Measurements from ENCODE around the gene SERPINA5.

DNA sequence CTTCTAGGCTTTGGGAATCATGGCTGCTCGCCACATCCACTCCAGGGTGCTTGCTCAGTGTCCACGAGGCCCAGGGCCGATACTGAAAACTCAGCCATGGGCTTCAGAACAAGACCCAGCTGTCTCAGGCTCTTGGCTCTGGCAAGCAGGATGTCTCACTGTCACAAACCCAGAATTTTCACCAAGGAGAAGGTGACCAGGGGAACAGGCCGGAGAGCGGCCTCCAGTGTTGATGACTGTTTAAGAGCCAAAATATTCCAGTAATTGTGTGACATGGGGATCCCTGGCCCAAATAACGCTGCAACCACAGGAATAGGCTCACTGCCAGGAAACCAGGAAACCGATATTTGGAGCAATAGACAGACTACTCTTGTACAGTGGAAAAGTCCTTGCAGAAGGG, 9.8 kb upstream of the SERPINA5 start:
- TF ChIP-seq, protein P1, sequence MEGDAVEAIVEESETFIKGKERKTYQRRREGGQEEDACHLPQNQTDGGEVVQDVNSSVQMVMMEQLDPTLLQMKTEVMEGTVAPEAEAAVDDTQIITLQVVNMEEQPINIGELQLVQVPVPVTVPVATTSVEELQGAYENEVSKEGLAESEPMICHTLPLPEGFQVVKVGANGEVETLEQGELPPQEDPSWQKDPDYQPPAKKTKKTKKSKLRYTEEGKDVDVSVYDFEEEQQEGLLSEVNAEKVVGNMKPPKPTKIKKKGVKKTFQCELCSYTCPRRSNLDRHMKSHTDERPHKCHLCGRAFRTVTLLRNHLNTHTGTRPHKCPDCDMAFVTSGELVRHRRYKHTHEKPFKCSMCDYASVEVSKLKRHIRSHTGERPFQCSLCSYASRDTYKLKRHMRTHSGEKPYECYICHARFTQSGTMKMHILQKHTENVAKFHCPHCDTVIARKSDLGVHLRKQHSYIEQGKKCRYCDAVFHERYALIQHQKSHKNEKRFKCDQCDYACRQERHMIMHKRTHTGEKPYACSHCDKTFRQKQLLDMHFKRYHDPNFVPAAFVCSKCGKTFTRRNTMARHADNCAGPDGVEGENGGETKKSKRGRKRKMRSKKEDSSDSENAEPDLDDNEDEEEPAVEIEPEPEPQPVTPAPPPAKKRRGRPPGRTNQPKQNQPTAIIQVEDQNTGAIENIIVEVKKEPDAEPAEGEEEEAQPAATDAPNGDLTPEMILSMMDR (conservative IDR thresholded peaks at IDR 0.05 in 1 of 2, IDR thresholded peaks at IDR 0.05 in 1 of 2; ENCODE audit: low read depth in 1 of 2, low read length in 2 of 2), result no peak
- no peak for TF ChIP-seq EZH2 (IDR thresholded peaks at IDR 0.05; ENCODE audit: low read length, missing control alignments)

Measured in fibroblast of lung (primary cell).